Measurements from ENCODE around the gene ACOT9. TPM values are rescaled to one million over a fixed set of nuclear protein-coding genes. Genes with fewer than 3 reads are reported as not detected.
"Not testable (repeated sequence)": the region's sequence is repeated elsewhere in the genome, so short reads cannot be mapped to it uniquely, and the experiment has no call there.

The ACOT9 gene
- total RNA-seq, 4 donors from 2014 or later, result 21.4 to 72.2 (median 27.5) TPM

DNA sequence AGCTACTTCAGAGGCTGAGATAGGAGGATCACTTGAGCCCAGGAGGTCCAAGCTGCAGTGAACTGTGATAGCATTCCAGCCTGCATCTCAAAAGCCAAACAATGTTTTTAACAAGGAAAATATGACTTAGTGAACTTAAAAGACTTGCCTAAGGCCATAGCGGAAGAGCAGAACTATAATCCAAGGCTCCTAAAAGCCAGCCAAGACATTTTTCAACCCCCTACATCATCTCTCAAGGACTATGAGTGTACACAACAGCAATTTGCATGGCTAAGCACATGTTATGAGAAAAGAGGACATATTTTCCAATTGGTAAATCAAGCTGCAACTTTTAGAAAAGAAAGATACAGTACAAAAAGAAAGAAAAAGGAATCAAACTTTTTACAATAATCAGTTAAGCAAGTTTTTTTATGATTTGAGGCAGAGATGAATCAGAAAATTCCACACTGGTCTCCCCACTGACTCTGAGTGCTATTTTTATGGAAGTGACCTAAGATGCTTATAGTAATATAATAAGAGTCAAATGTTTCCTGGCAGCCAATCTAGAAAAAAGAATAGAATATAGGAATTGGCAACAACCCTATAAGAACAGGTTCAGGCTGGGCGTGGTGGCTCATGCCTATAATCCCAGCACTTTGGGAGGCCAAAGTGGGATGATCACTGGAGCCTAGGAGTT is 9.8 kb upstream of the ACOT9 start:
- H3K36me3 ChIP-seq, result no peaks in the 10 kb centered on the region
- in situ Hi-C loops (cut with MboI; ENCODE audit: low pct_ligation_motif_present in 1 of 4, low pct_unique_long_range_greater_than_20kb in 1 of 4, low sequenced_read_pairs in 3 of 4) (loop anchor here in 1 of 4 donors (25.0 kb wide), 1 partner anchor 159 kb away; the partner anchor contains the start of genes APOO and CXorf58), intact Hi-C loops (cut with DNase I; ENCODE audit: low total_unique reads) (no loop called here)
- WGBS, 2 donors (ENCODE audit: low coverage in 1 of 2), result 65% methylated on average over 2 of the region's 2 CpGs; no CpG with 5 or more reads in 1 of the 2 donors
- no peaks in the 10 kb centered on the region for H3K9me3 ChIP-seq
- TF ChIP-seq EP300 (IDR thresholded peaks at IDR 0.05; ENCODE audit: low read depth), result no peak
- TF ChIP-seq POLR2AphosphoS5 (IDR thresholded peaks at IDR 0.05), result no peak
- TF ChIP-seq, protein P1, sequence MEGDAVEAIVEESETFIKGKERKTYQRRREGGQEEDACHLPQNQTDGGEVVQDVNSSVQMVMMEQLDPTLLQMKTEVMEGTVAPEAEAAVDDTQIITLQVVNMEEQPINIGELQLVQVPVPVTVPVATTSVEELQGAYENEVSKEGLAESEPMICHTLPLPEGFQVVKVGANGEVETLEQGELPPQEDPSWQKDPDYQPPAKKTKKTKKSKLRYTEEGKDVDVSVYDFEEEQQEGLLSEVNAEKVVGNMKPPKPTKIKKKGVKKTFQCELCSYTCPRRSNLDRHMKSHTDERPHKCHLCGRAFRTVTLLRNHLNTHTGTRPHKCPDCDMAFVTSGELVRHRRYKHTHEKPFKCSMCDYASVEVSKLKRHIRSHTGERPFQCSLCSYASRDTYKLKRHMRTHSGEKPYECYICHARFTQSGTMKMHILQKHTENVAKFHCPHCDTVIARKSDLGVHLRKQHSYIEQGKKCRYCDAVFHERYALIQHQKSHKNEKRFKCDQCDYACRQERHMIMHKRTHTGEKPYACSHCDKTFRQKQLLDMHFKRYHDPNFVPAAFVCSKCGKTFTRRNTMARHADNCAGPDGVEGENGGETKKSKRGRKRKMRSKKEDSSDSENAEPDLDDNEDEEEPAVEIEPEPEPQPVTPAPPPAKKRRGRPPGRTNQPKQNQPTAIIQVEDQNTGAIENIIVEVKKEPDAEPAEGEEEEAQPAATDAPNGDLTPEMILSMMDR (IDR thresholded peaks at IDR 0.05), result no peak
- no peak for TF ChIP-seq POLR2A (IDR thresholded peaks at IDR 0.05)
- no peak overlapping the region for H3K4me3 ChIP-seq
- H3K4me1 ChIP-seq, result no peaks in the 10 kb centered on the region
- no peak overlapping the region for H3K27ac ChIP-seq
- no peaks in the 10 kb centered on the region for H3K27me3 ChIP-seq
- no peak for DNase-seq

DNA sequence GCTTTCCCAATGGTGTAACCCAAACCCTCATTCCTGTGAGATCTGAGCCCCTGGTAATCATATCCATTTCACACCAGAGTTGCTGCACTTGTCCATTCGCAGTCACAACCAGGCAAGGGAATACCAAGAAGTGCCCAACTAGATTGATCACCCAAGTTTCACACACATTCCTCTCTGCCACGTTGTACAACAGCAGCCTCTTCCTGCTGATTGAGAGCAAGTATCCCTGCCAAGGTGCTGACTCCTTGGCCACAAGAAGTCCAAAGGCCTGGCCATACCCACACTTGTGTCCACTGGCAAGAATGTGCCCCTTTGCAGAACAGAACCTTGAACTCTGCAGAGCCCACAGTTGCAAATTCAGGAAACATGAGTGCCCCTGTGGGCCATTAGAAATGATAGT is 6.5 kb upstream of the ACOT9 start:
- WGBS, 2 donors (ENCODE audit: low coverage in 1 of 2), result 59% methylated on average over 2 of the region's 2 CpGs; no CpG with 5 or more reads in 1 of the 2 donors
- H3K27me3 ChIP-seq, result no peaks in the 10 kb centered on the region
- H3K4me1 ChIP-seq, result no peaks in the 10 kb centered on the region
- TF ChIP-seq POLR2A (IDR thresholded peaks at IDR 0.05) (no peak), POLR2AphosphoS5 (IDR thresholded peaks at IDR 0.05) (no peak), EP300 (IDR thresholded peaks at IDR 0.05; ENCODE audit: low read depth) (no peak)
- TF ChIP-seq, protein P1 (IDR thresholded peaks at IDR 0.05), result no peak
- DNase-seq, result no peak
- H3K27ac ChIP-seq, result no peak overlapping the region
- H3K36me3 ChIP-seq, result no peaks in the 10 kb centered on the region
- intact Hi-C loops (cut with DNase I; ENCODE audit: low total_unique reads), result no loop called here
- H3K4me3 ChIP-seq, result no peak overlapping the region
- in situ Hi-C loops (cut with MboI; ENCODE audit: low pct_ligation_motif_present in 1 of 4, low pct_unique_long_range_greater_than_20kb in 1 of 4, low sequenced_read_pairs in 3 of 4), result no loop called here
- no peaks in the 10 kb centered on the region for H3K9me3 ChIP-seq

DNA sequence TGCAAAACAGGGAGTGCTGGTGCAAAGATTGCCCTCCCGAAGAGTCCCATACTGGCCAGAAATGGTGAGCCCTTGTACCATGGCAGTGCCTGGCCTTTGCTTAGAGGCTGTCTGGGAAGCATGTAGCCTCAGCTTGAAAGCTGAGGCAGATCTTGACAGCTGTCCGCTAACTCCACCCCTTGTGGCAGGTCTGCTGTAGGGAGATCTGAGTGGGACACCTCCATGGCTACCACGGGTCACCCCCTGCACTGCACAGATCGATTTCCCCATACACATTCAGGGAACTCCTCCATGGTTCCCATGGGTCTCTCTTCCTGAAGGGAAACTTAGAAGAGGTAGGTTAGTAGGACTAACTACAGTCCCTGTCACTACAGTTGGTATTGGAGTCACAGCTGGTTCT is 6.1 kb upstream of the ACOT9 start:
- TF ChIP-seq POLR2AphosphoS5 (IDR thresholded peaks at IDR 0.05) (no peak), EP300 (IDR thresholded peaks at IDR 0.05; ENCODE audit: low read depth) (no peak), POLR2A (IDR thresholded peaks at IDR 0.05) (no peak)
- TF ChIP-seq, protein P1 (IDR thresholded peaks at IDR 0.05), result no peak
- Histone ChIP-seq H3K36me3 (no peaks in the 10 kb centered on the region), H3K4me3 (no peak overlapping the region), H3K9me3 (no peaks in the 10 kb centered on the region), H3K27ac (no peak overlapping the region), H3K27me3 (no peaks in the 10 kb centered on the region), H3K4me1 (no peaks in the 10 kb centered on the region)
- in situ Hi-C loops (cut with MboI; ENCODE audit: low pct_ligation_motif_present in 1 of 4, low pct_unique_long_range_greater_than_20kb in 1 of 4, low sequenced_read_pairs in 3 of 4) (no loop called here), intact Hi-C loops (cut with DNase I; ENCODE audit: low total_unique reads) (no loop called here)
- DNase-seq, result no peak
- 88% methylated on average over 4 of the region's 4 CpGs; no CpG with 5 or more reads in 1 of the 2 donors for WGBS, 2 donors (ENCODE audit: low coverage in 1 of 2)

DNA sequence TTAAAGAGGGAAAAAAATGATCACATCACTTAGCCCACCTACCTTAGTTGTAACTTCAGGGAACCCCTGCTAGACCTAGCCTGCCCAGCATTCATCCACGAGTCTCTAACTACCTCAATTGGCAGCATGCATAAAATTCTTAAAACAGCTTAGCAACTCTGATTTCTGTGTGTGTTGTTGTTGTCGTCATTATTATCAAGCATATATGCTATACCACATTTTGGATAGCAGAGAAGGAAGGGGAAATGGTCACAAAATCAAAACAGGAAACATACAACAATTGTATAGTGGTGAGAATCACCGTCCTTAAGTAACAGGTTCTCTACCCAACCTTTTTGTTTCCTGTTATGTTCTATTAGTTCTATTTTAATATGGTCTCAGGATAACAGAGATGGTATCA is 2.7 kb upstream of the ACOT9 start:
- H3K4me3 ChIP-seq, result no peak overlapping the region
- no peak for DNase-seq
- H3K9me3 ChIP-seq, result no peaks in the 10 kb centered on the region
- no peaks in the 10 kb centered on the region for H3K27me3 ChIP-seq
- in situ Hi-C loops (cut with MboI; ENCODE audit: low pct_ligation_motif_present in 1 of 4, low pct_unique_long_range_greater_than_20kb in 1 of 4, low sequenced_read_pairs in 3 of 4), result no loop called here
- no peaks in the 10 kb centered on the region for H3K36me3 ChIP-seq
- H3K27ac ChIP-seq, result no peak overlapping the region
- H3K4me1 ChIP-seq, result peaks cover 0 to 7% (median 0%) of the 10 kb centered on the region in 4 donors
- TF ChIP-seq EP300 (IDR thresholded peaks at IDR 0.05; ENCODE audit: low read depth) (no peak), POLR2A (IDR thresholded peaks at IDR 0.05) (no peak), POLR2AphosphoS5 (IDR thresholded peaks at IDR 0.05) (no peak)
- TF ChIP-seq, protein P1 (IDR thresholded peaks at IDR 0.05), result no peak
- intact Hi-C loops (cut with DNase I; ENCODE audit: low total_unique reads), result no loop called here
- WGBS, 2 donors (ENCODE audit: low coverage in 1 of 2), result 60% methylated on average over 3 of the region's 3 CpGs; no CpG with 5 or more reads in 1 of the 2 donors

DNA sequence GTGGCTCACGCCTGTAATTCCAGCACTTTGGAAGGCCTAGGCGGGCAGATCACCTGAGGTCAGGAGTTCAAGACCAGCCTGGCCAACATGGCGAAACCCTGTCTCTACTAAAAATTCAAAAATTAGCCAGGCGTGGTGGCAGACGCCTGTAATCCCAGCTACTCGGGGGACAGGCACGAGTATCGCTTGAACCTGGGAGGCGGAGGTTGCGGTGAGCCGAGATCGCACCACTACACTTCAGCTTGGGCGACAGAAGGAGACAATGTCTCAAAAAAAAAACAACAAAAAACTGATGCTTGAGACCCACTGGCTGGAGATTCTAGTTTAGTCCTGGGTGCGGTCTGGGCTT is 521 bp upstream of the ACOT9 start:
- H3K27me3 ChIP-seq; H3K4me1 ChIP-seq; H3K36me3 ChIP-seq; in situ Hi-C loops (cut with MboI; ENCODE audit: low pct_ligation_motif_present in 1 of 4, low pct_unique_long_range_greater_than_20kb in 1 of 4, low sequenced_read_pairs in 3 of 4); DNase-seq; H3K9me3 ChIP-seq; intact Hi-C loops (cut with DNase I; ENCODE audit: low total_unique reads): not testable (repeated sequence)
- 68% methylated on average over 14 of the region's 14 CpGs; no CpG with 5 or more reads in 1 of the 2 donors for WGBS, 2 donors (ENCODE audit: low coverage in 1 of 2)
- Histone ChIP-seq H3K27ac (peak overlapping the region; percentile 91 to 96 (median 94)), H3K4me3 (peak overlapping the region in 3 of 4 donors; percentile 68 to 82 (median 81))

Data from transverse colon (tissue), 4 donors.